HepG2 (cell line): ENCODE measurements around the gene ELF1. TPM values are rescaled to one million over a fixed set of nuclear protein-coding genes. Genes with fewer than 3 reads are reported as not detected.

Source experiments
- BORCS8-MEF2B ChIP-seq: sonication (generic); formaldehyde crosslinking; IDR thresholded peaks from 2 replicates; pipeline ENCODE4 v1.8.0; 2022; ENCODE audit warnings: mild to moderate bottlenecking, missing genetic modification reagents
- ESRRA ChIP-seq: sonication (generic); formaldehyde crosslinking; IDR thresholded peaks from 2 replicates; pipeline ENCODE4 v1.5.1; 2020; ENCODE audit warnings: mild to moderate bottlenecking, low read depth, missing genetic modification reagents
- FIP1L1 ChIP-seq: fragments of 200-400 bp; formaldehyde crosslinking; IDR thresholded peaks from 2 replicates; pipeline ENCODE4 v1.6.1; 2018; ENCODE audit warnings: low read depth, mild to moderate bottlenecking, low read length, moderate library complexity, borderline replicate concordance; ENCODE audit not compliant: insufficient read depth
- FOXO4 ChIP-seq: sonication (generic); formaldehyde crosslinking; conservative IDR thresholded peaks from 2 replicates; pipeline ENCODE4 v1.8.1; 2023; ENCODE audit warnings: missing genetic modification reagents
- GABPB1 ChIP-seq: IDR thresholded peaks from 2 replicates; pipeline ENCODE4 v1.6.1; 2016; ENCODE audit warnings: mild to moderate bottlenecking, missing genetic modification reagents, moderate library complexity, missing compliant biosample characterization
- GFI1 ChIP-seq: sonication (generic); formaldehyde crosslinking; IDR thresholded peaks from 2 replicates; pipeline ENCODE4 v1.5.0; 2020; ENCODE audit warnings: missing genetic modification reagents, mild to moderate bottlenecking, borderline replicate concordance
- HHEX ChIP-seq: IDR thresholded peaks from 2 replicates; pipeline ENCODE4 v1.6.1; 2016; ENCODE audit warnings: control low read depth
- KLF15 ChIP-seq: sonication (generic); formaldehyde crosslinking; IDR thresholded peaks from 2 replicates; pipeline ENCODE4 v1.8.1; 2023; ENCODE audit warnings: borderline replicate concordance, mild to moderate bottlenecking, inconsistent platforms, missing genetic modification reagents, mixed read lengths
- MTF2 ChIP-seq: sonication (generic); formaldehyde crosslinking; IDR thresholded peaks from 2 replicates; pipeline ENCODE4 v1.5.0; 2020; ENCODE audit warnings: missing genetic modification reagents, borderline replicate concordance
- NCOA2 ChIP-seq: sonication (generic); formaldehyde crosslinking; IDR thresholded peaks from 2 replicates; pipeline ENCODE4 v1.8.0; 2022; ENCODE audit warnings: inconsistent platforms
- NFATC3 ChIP-seq: sonication (generic); formaldehyde crosslinking; IDR thresholded peaks from 2 replicates; pipeline ENCODE4 v1.5.1; 2020; ENCODE audit warnings: mild to moderate bottlenecking, missing genetic modification reagents
- NFIC ChIP-seq: IDR thresholded peaks from 2 replicates; pipeline ENCODE4 v1.6.1; 2012; ENCODE audit warnings: mild to moderate bottlenecking, low read length, inconsistent platforms
- NR0B2 ChIP-seq: sonication (generic); formaldehyde crosslinking; IDR thresholded peaks from 2 replicates; pipeline ENCODE4 v1.4.0; 2020; ENCODE audit warnings: mild to moderate bottlenecking, missing genetic modification reagents
- RCOR2 ChIP-seq: IDR thresholded peaks from 2 replicates; pipeline ENCODE4 v1.6.1; 2016; ENCODE audit warnings: missing biosample characterization, missing genetic modification reagents
- REXO4 ChIP-seq: sonication (generic); formaldehyde crosslinking; IDR thresholded peaks from 2 replicates; pipeline ENCODE4 v1.8.0; 2022; ENCODE audit warnings: missing genetic modification reagents, mild to moderate bottlenecking, borderline replicate concordance
- SPEN ChIP-seq: sonication (generic); formaldehyde crosslinking; IDR thresholded peaks from 2 replicates; pipeline ENCODE4 v1.5.1; 2020; ENCODE audit warnings: low read depth, mild to moderate bottlenecking, missing genetic modification reagents
- SUZ12 ChIP-seq: fragments of 150-350 bp; IDR thresholded peaks from 2 replicates; pipeline ENCODE4 v1.6.1; 2014; ENCODE audit warnings: low read depth, low read length
- ZNF264 ChIP-seq: sonication (generic); formaldehyde crosslinking; IDR thresholded peaks from 2 replicates; pipeline ENCODE4 v1.4.0; 2020; ENCODE audit warnings: missing genetic modification reagents
- ZNF3 ChIP-seq: IDR thresholded peaks from 2 replicates; pipeline ENCODE4 v1.7.0; 2017; ENCODE audit warnings: inconsistent platforms
- ZNF44 ChIP-seq: sonication (generic); formaldehyde crosslinking; IDR thresholded peaks from 2 replicates; pipeline ENCODE4 v1.5.1; 2020; ENCODE audit warnings: mild to moderate bottlenecking, missing genetic modification reagents
- ZNF549 ChIP-seq: sonication (generic); formaldehyde crosslinking; IDR thresholded peaks from 2 replicates; pipeline ENCODE4 v1.5.0; 2020; ENCODE audit warnings: missing genetic modification reagents
- ZNF614 ChIP-seq: IDR thresholded peaks from 2 replicates; pipeline ENCODE4 v1.6.1; 2018; ENCODE audit warnings: missing biosample characterization, missing genetic modification reagents, inconsistent platforms, borderline replicate concordance
- ZNF670 ChIP-seq: sonication (generic); formaldehyde crosslinking; IDR thresholded peaks from 2 replicates; pipeline ENCODE4 v1.8.0; 2022; ENCODE audit warnings: mild to moderate bottlenecking, missing genetic modification reagents, borderline replicate concordance
- ZSCAN5A ChIP-seq: sonication (generic); formaldehyde crosslinking; IDR thresholded peaks from 2 replicates; pipeline ENCODE4 v1.8.0; 2022; ENCODE audit warnings: mild to moderate bottlenecking, missing genetic modification reagents, borderline replicate concordance
- polyA plus RNA-seq, 8 experiments: library from polyadenylated mRNA; depleted of rRNA in 3 of 8; stranded (reverse) in 7 of 8; unstranded in 1 of 8; fragments of >200 nt; fragmentation: Illumina TruSeq in 4 of 8; extraction: Trizol in 4 of 8; gene quantifications; 2 replicates each; pipeline versions ENCODE4 v1.2.1 to v1.2.3, GENCODE V29; 2011 to 2016; ENCODE audit warnings: low read depth in 4 of 8, missing spikeins in 1 of 8, mixed read lengths in 1 of 8; ENCODE audit not compliant: insufficient read depth in 1 of 8
- total RNA-seq, 5 experiments: library from RNA; depleted of rRNA; stranded (reverse); fragments of >200 nt; fragmentation: Illumina TruSeq; extraction: Trizol; gene quantifications; 2 replicates each; pipeline ENCODE4 v1.2.3, GENCODE V29; 2016; ENCODE audit warnings: low read depth in 1 of 5
- TF ChIP-seq, protein P1 (sequence below): sonication (generic); formaldehyde crosslinking; IDR thresholded peaks from 2 replicates; pipeline ENCODE4 v1.8.0; 2022; ENCODE audit warnings: missing genetic modification reagents, mild to moderate bottlenecking, moderate library complexity, borderline replicate concordance

The ELF1 gene
- total and polyA plus RNA-seq, 2 of the 13 experiments (the other 11 are each of a cell fraction or from before 2014, with no cell fraction given) = 24.6 to 71.5 TPM

DNA sequence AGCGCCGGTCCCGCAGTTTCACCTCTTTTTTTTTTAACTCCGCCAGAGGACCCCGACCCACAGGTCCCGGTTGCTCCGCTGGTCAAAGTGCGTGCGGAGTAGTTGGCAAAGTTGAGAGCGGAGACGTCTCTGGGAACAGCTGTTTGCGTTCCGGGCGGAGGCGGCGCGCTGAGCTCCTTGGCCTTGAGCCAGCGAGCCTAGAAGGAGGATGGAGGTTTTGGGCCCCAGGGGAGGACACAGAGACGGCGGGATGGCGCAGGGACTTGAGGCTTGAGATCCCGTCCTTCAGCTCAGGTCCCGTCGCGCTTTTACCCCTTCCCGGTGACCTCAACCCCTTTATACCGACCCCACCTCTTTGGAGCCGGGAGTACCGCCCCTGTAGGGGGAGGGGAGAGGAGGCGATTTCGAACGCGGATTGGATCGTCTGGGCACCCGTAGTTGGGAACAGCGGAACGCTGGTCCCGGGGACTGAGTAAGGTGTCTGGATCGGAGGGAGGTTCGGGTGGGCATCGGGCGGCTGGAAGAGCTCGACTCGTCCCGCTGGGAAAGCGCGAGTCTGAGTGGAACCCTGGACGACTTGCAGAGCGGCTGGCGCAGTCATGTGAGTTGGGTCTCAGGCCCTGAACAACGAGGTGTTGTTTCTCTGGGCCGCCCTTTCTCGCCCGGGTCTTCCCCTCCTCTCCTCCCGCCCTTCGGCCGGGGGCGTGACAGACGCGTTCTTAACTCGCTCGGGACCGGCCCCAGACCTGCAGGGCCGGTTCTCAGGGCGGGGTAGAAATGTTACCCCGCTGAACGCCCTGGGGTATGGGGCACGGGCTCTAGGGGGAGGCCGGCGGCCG lies 42.2 kb upstream of the ELF1 start, which contains the start of gene WBP4 (continued):
- TF ChIP-seq FIP1L1 (peak; percentile 6; the same call in 1 of the 2 replicates), NCOA2 (CRISPR knock-in tag) (peak; percentile 61), ZNF44 (no peak), NR0B2 (no peak), MTF2 (no peak; the same call in 1 of the 2 replicates), ZNF670 (CRISPR knock-in tag) (no peak), BORCS8-MEF2B (CRISPR knock-in tag) (no peak; the same call in 1 of the 2 replicates), RCOR2 (no peak), ZSCAN5A (0 out of 2 replicates have a peak, but pooled peaks have one; percentile 50), NFATC3 (CRISPR knock-in tag) (no peak), ZNF264 (CRISPR knock-in tag) (peak; percentile 17; the same call in 1 of the 2 replicates), KLF15 (CRISPR knock-in tag) (no peak), ZNF549 (CRISPR knock-in tag) (no peak), SUZ12 (no peak), NFIC (0 out of 2 replicates have a peak, but pooled peaks have one; percentile 34), REXO4 (peak; percentile 69; the same call in 1 of the 2 replicates), ZNF614 (peak; percentile 60; the same call in 1 of the 2 replicates), GFI1 (CRISPR knock-in tag) (peak; percentile 86), FOXO4 (CRISPR knock-in tag) (0 out of 2 replicates have a peak, but pooled peaks have one; percentile 13), ESRRA (no peak; the same call in 1 of the 2 replicates), GABPB1 (CRISPR knock-in tag) (peak; percentile 75), HHEX (CRISPR knock-in tag) (no peak), ZNF3 (CRISPR knock-in tag) (no peak; the same call in 1 of the 2 replicates), SPEN (CRISPR knock-in tag) (peak; percentile 90)
- TF ChIP-seq, protein P1, sequence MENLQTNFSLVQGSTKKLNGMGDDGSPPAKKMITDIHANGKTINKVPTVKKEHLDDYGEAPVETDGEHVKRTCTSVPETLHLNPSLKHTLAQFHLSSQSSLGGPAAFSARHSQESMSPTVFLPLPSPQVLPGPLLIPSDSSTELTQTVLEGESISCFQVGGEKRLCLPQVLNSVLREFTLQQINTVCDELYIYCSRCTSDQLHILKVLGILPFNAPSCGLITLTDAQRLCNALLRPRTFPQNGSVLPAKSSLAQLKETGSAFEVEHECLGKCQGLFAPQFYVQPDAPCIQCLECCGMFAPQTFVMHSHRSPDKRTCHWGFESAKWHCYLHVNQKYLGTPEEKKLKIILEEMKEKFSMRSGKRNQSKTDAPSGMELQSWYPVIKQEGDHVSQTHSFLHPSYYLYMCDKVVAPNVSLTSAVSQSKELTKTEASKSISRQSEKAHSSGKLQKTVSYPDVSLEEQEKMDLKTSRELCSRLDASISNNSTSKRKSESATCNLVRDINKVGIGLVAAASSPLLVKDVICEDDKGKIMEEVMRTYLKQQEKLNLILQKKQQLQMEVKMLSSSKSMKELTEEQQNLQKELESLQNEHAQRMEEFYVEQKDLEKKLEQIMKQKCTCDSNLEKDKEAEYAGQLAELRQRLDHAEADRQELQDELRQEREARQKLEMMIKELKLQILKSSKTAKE (CRISPR knock-in tag) = peak; percentile 67; the same call in 1 of the 2 replicates
